ENCODE measurements around the gene ZNF821.

Gene ZNF821

DNA sequence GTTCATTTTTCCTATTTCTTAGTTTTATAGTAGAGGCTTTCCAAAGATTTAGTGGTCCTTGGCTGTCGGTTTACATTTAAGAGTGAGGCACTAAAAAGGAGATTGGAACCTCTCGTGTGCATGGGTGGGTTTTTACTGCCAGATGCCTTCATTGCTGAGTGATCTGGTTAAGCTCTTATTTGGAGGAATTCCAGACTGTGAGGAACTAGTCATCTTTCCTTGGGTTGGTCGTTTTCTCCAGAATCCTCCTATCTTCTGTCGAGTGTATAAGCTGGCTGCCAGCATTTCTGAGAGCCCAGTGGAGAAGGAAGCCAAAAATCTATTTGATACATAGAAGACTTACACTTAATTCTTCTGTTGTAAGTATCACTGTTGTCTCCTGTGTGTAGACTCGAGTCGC is 33.9 kb upstream of the ZNF821 start:
- Histone ChIP-seq H3F3A (ENCODE audit: control insufficient read depth, insufficient read depth) (peaks cover 5% of the 10 kb centered on the region; the same call in 1 of the 2 replicates), H3K36me3 (ENCODE audit: control insufficient read depth, low read length) (peaks cover 94% of the 10 kb centered on the region), H3K4me3 (ENCODE audit: low read length) (no peak overlapping the region), H3K9me2 (replicated peaks; ENCODE audit: control insufficient read depth, low read length) (no peaks in the 10 kb centered on the region), H3K79me2 (ENCODE audit: control insufficient read depth, low read length) (peaks cover 80% of the 10 kb centered on the region), H3K9me3 (ENCODE audit: control insufficient read depth, insufficient read depth, low read length) (no peaks in the 10 kb centered on the region), H3K27me3 (ENCODE audit: control insufficient read depth, low read length) (no peaks in the 10 kb centered on the region), H4K20me1 (ENCODE audit: control insufficient read depth, insufficient read depth, low read depth, low read length) (peaks cover 18% of the 10 kb centered on the region), H3K4me2 (ENCODE audit: low read length) (no peak overlapping the region), H3K4me1 (ENCODE audit: control insufficient read depth, low read length) (no peaks in the 10 kb centered on the region), H3K27ac (ENCODE audit: low read depth, low read length) (no peak overlapping the region)
- TF ChIP-seq EZH2phosphoT487 (IDR thresholded peaks at IDR 0.05; ENCODE audit: borderline replicate concordance, low read length) (no peak), CTCF (IDR thresholded peaks at IDR 0.05; ENCODE audit: low read depth, low read length, poor library complexity, severe bottlenecking) (no peak)

GRCh38 chr16:71916397-71916920 is 32.5 kb upstream of the ZNF821 start:
- no peak overlapping the region for H3K27ac ChIP-seq (ENCODE audit: low read depth, low read length)
- H3K9me3 ChIP-seq (ENCODE audit: control insufficient read depth, insufficient read depth, low read length) = no peaks in the 10 kb centered on the region
- TF ChIP-seq EZH2phosphoT487 (IDR thresholded peaks at IDR 0.05; ENCODE audit: borderline replicate concordance, low read length) (no peak), CTCF (IDR thresholded peaks at IDR 0.05; ENCODE audit: low read depth, low read length, poor library complexity, severe bottlenecking) (no peak)
- peaks cover 94% of the 10 kb centered on the region for H3K79me2 ChIP-seq (ENCODE audit: control insufficient read depth, low read length)
- no peak overlapping the region for H3K4me3 ChIP-seq (ENCODE audit: low read length)
- H3K9me2 ChIP-seq (replicated peaks; ENCODE audit: control insufficient read depth, low read length) = no peaks in the 10 kb centered on the region
- peaks cover 87% of the 10 kb centered on the region for H3K36me3 ChIP-seq (ENCODE audit: control insufficient read depth, low read length)
- peaks cover 5% of the 10 kb centered on the region; the same call in 1 of the 2 replicates for H3F3A ChIP-seq (ENCODE audit: control insufficient read depth, insufficient read depth)
- H4K20me1 ChIP-seq (ENCODE audit: control insufficient read depth, insufficient read depth, low read depth, low read length) = peaks cover 22% of the 10 kb centered on the region
- H3K4me1 ChIP-seq (ENCODE audit: control insufficient read depth, low read length) = no peaks in the 10 kb centered on the region
- no peaks in the 10 kb centered on the region for H3K27me3 ChIP-seq (ENCODE audit: control insufficient read depth, low read length)
- H3K4me2 ChIP-seq (ENCODE audit: low read length) = no peak overlapping the region

DNA sequence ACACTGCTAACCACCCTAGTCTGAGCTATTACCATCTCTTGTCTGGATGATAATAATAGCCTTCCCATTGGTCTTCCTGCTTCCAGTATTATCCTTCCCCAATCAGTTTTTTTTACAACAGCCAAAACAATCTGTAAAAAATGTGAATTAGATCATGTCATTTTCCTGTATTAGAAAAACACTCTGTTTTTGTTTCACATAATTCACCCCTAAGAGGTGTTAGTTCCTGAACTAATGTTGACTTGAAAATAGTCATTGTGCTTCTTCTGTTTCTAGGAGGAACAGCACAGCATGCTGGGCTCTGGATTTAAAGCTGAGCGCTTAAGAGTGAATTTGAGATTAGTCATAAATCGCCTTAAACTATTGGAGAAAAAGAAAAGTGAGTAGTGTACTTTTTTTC is 31.4 kb upstream of the ZNF821 start:
- H4K20me1 ChIP-seq (ENCODE audit: control insufficient read depth, insufficient read depth, low read depth, low read length) = peaks cover 22% of the 10 kb centered on the region
- H3K4me2 ChIP-seq (ENCODE audit: low read length) = no peak overlapping the region
- no peak overlapping the region for H3K4me3 ChIP-seq (ENCODE audit: low read length)
- H3K27me3 ChIP-seq (ENCODE audit: control insufficient read depth, low read length) = no peaks in the 10 kb centered on the region
- H3K79me2 ChIP-seq (ENCODE audit: control insufficient read depth, low read length) = peaks cover 98% of the 10 kb centered on the region
- TF ChIP-seq EZH2phosphoT487 (IDR thresholded peaks at IDR 0.05; ENCODE audit: borderline replicate concordance, low read length) = no peak
- TF ChIP-seq CTCF (IDR thresholded peaks at IDR 0.05; ENCODE audit: low read depth, low read length, poor library complexity, severe bottlenecking) = no peak
- no peaks in the 10 kb centered on the region for H3K9me3 ChIP-seq (ENCODE audit: control insufficient read depth, insufficient read depth, low read length)
- H3F3A ChIP-seq (ENCODE audit: control insufficient read depth, insufficient read depth) = peaks cover 5% of the 10 kb centered on the region; the same call in 1 of the 2 replicates
- peaks cover 81% of the 10 kb centered on the region for H3K36me3 ChIP-seq (ENCODE audit: control insufficient read depth, low read length)
- no peaks in the 10 kb centered on the region for H3K9me2 ChIP-seq (replicated peaks; ENCODE audit: control insufficient read depth, low read length)
- H3K27ac ChIP-seq (ENCODE audit: low read depth, low read length) = no peak overlapping the region
- H3K4me1 ChIP-seq (ENCODE audit: control insufficient read depth, low read length) = no peaks in the 10 kb centered on the region

Data from DOHH2 (cell line).